ENCODE results near the gene TMEM245.

- TF ChIP-seq GATA2 (IDR thresholded peaks at IDR 0.05; ENCODE audit: low read depth, low read length) (no peak), GATA3 (IDR thresholded peaks at IDR 0.05; ENCODE audit: low read depth, low read length) (no peak)
These were observed 76.2 kb downstream of the TMEM245 start for GRCh38 chr9:109043578-109043977.

All from SH-SY5Y (cell line).